HepG2 (cell line): ENCODE data around the gene CISTR. TPM values are rescaled to one million over a fixed set of nuclear protein-coding genes. Genes with fewer than 3 reads are reported as not detected.

Experiments
- ATAC-seq: fragments of 200-7000 bp; cut with Tn5 transposase; 3 replicates; pipeline ENCODE4 v1.9.1; 2020; ENCODE audit warnings: mild to moderate bottlenecking, moderate library complexity
- BruUV-seq: library from RNA; stranded (reverse); fragments of 400-500 nt; replicated peaks from 2 replicates; lab custom pipeline; 2021; lab: Mats Ljungman, UMichigan
- CTCF ChIA-PET: fragments of 300-600 bp; formaldehyde crosslinking; extraction: SDS; loops from one replicate; lab custom pipeline; 2021; ENCODE audit warnings: low total read pairs, inconsistent platforms, low intra/inter-chr PET ratio; lab: Yijun Ruan, JAX
- POLR2A ChIA-PET: fragments of 350-600 bp; sonication (Branson Sonifier 250); formaldehyde crosslinking; loops from one replicate; lab custom pipeline; 2020; ENCODE audit warnings: antibody characterized with exemption, inconsistent platforms; lab: Yijun Ruan, JAX
- DNase-seq: peaks from one replicate; pipeline ENCODE4 v3.0.0-alpha.2; 2015; ENCODE audit warnings: low spot score
- FAIRE-seq: peaks from 3 replicates; lab custom pipeline; 2011; peaks lifted over from hg19 to GRCh38; lab: Jason Lieb, UNC
- H2AFZ ChIP-seq: one replicate; pipeline ENCODE4 v1.6.1; 2011; ENCODE audit warnings: low read length, inconsistent platforms
- H3K27ac ChIP-seq: fragments of 300-600 bp; 3 replicates; pipeline ENCODE4 v1.8.0; 2011; ENCODE audit warnings: mixed run types, mild to moderate bottlenecking, mixed read lengths, low read length, inconsistent platforms; ENCODE audit not compliant: insufficient read depth; ENCODE audit errors: extremely low read length
- H3K27me3 ChIP-seq, 2 experiments: fragments of 200-600 bp in 1 of 2; 2 replicates in 1 of 2; 3 replicates in 1 of 2; pipeline versions ENCODE4 v1.6.0 to v1.8.0; 2011; ENCODE audit warnings: low read length in 2 of 2, mild to moderate bottlenecking in 2 of 2, moderate library complexity in 2 of 2, inconsistent platforms in 1 of 2; ENCODE audit not compliant: insufficient read depth in 2 of 2, control insufficient read depth in 1 of 2
- H3K36me3 ChIP-seq, 2 experiments: fragments of 200-600 bp in 1 of 2; replicated peaks in 1 of 2; 2 replicates in 1 of 2; 3 replicates in 1 of 2; pipeline versions ENCODE4 v1.5.1 to v1.8.0; 2011; ENCODE audit warnings: low read length in 2 of 2, inconsistent platforms in 1 of 2; ENCODE audit not compliant: insufficient read depth in 2 of 2, control insufficient read depth in 1 of 2
- H3K4me1 ChIP-seq: 2 replicates; pipeline ENCODE4 v1.5.1; 2012; ENCODE audit warnings: low read length, inconsistent platforms; ENCODE audit not compliant: insufficient read depth
- H3K4me2 ChIP-seq: 2 replicates; pipeline ENCODE4 v1.6.0; 2011; ENCODE audit warnings: low read depth, low read length, inconsistent platforms
- H3K4me3 ChIP-seq, 3 experiments: fragments of 200-600 bp in 1 of 3; sonication (generic), shearing (Covaris generic) in 1 of 3; replicated peaks in 1 of 3; 2 replicates each; pipeline ENCODE4 v1.5.1; 2011 to 2016; ENCODE audit warnings: low read length in 3 of 3, inconsistent platforms in 2 of 3, low read depth in 2 of 3, mild to moderate bottlenecking in 2 of 3, control low read depth in 1 of 3, mixed read lengths in 1 of 3; ENCODE audit not compliant: insufficient read depth in 1 of 3
- H3K79me2 ChIP-seq: one replicate; pipeline ENCODE4 v1.6.1; 2011; ENCODE audit warnings: low read length, inconsistent platforms; ENCODE audit not compliant: insufficient read depth
- H3K9ac ChIP-seq: 2 replicates; pipeline ENCODE4 v1.6.0; 2011; ENCODE audit warnings: mild to moderate bottlenecking, low read depth, low read length, inconsistent platforms; ENCODE audit not compliant: insufficient read depth
- H3K9me3 ChIP-seq: 2 replicates; pipeline ENCODE4 v1.5.1; 2012; ENCODE audit warnings: mild to moderate bottlenecking, low read length
- H4K20me1 ChIP-seq: 2 replicates; pipeline ENCODE4 v1.6.0; 2011; ENCODE audit warnings: inconsistent platforms, mild to moderate bottlenecking, low read length, moderate library complexity; ENCODE audit not compliant: insufficient read depth
- EP300 ChIP-seq, 3 experiments: sonication (generic) in 1 of 3; formaldehyde crosslinking in 1 of 3; IDR thresholded peaks; 2 replicates each; pipeline versions ENCODE4 v1.5.1 to v1.6.1; 2011 to 2020; ENCODE audit warnings: low read depth in 2 of 3, low read length in 2 of 3, borderline replicate concordance in 1 of 3, improper control_type of control experiment in 1 of 3, mild to moderate bottlenecking in 1 of 3, missing genetic modification reagents in 1 of 3, moderate library complexity in 1 of 3
- GATAD1 ChIP-seq: IDR thresholded peaks from 2 replicates; pipeline ENCODE4 v1.6.1; 2016; ENCODE audit warnings: missing genetic modification reagents, missing compliant biosample characterization
- HOXA9 ChIP-seq: sonication (generic); formaldehyde crosslinking; IDR thresholded peaks from 2 replicates; pipeline ENCODE4 v1.8.1; 2022; ENCODE audit warnings: missing genetic modification reagents, mild to moderate bottlenecking, moderate library complexity, borderline replicate concordance
- KLF6 ChIP-seq: IDR thresholded peaks from 2 replicates; pipeline ENCODE4 v1.8.0; 2016; ENCODE audit warnings: missing biosample characterization, missing genetic modification reagents
- MIER3 ChIP-seq: IDR thresholded peaks from 2 replicates; pipeline ENCODE4 v1.6.1; 2016; ENCODE audit warnings: missing compliant biosample characterization, borderline replicate concordance
- MIXL1 ChIP-seq: IDR thresholded peaks from 2 replicates; pipeline ENCODE4 v1.6.1; 2016
- POLR2A ChIP-seq, 2 experiments: IDR thresholded peaks; 2 replicates each; pipeline ENCODE4 v1.6.1; 2011; ENCODE audit warnings: low read depth in 2 of 2, low read length in 2 of 2, mild to moderate bottlenecking in 1 of 2, moderate library complexity in 1 of 2; ENCODE audit not compliant: insufficient read depth in 1 of 2
- REXO4 ChIP-seq: sonication (generic); formaldehyde crosslinking; IDR thresholded peaks from 2 replicates; pipeline ENCODE4 v1.8.0; 2022; ENCODE audit warnings: missing genetic modification reagents, mild to moderate bottlenecking, borderline replicate concordance
- ZFP36L2 ChIP-seq: sonication (generic); formaldehyde crosslinking; IDR thresholded peaks from 2 replicates; pipeline ENCODE4 v1.4.0; 2020; ENCODE audit warnings: missing genetic modification reagents
- ZNF557 ChIP-seq: sonication (generic); formaldehyde crosslinking; IDR thresholded peaks from 2 replicates; pipeline ENCODE4 v1.4.0; 2020; ENCODE audit warnings: missing genetic modification reagents
- ZSCAN30 ChIP-seq: sonication (generic); formaldehyde crosslinking; IDR thresholded peaks from 2 replicates; pipeline ENCODE4 v1.5.0; 2020; ENCODE audit warnings: mild to moderate bottlenecking, missing genetic modification reagents
- WGBS: methylation state at CpG from one replicate; pipeline ENCODE4 v1.1.6; 2017; ENCODE audit warnings: low lambda C conversion rate; 5-methylcytosine and 5-hydroxymethylcytosine counted together
- in situ Hi-C: cut with HindIII; loops from 2 replicates; pipeline ENCODE4 v1.10.0; 2017; ENCODE audit warnings: low pct_unique_long_range_greater_than_20kb; ENCODE audit not compliant: extremely low pct_ligation_motif_present
- intact Hi-C: fragments of 100-400 bp; cut with micrococcal nuclease; formaldehyde crosslinking; loops from one replicate; pipeline ENCODE4 v1.10.0; 2022; ENCODE audit not compliant: unreplicated experiment
- polyA plus RNA-seq, 8 experiments: library from polyadenylated mRNA; depleted of rRNA in 3 of 8; stranded (reverse) in 7 of 8; unstranded in 1 of 8; fragments of >200 nt; fragmentation: Illumina TruSeq in 4 of 8; extraction: Trizol in 4 of 8; gene quantifications; 2 replicates each; pipeline versions ENCODE4 v1.2.1 to v1.2.3, GENCODE V29; 2011 to 2016; ENCODE audit warnings: low read depth in 4 of 8, missing spikeins in 1 of 8, mixed read lengths in 1 of 8; ENCODE audit not compliant: insufficient read depth in 1 of 8
- total RNA-seq, 5 experiments: library from RNA; depleted of rRNA; stranded (reverse); fragments of >200 nt; fragmentation: Illumina TruSeq; extraction: Trizol; gene quantifications; 2 replicates each; pipeline ENCODE4 v1.2.3, GENCODE V29; 2016; ENCODE audit warnings: low read depth in 1 of 5
- TF ChIP-seq, protein P1 (sequence below): sonication (generic); formaldehyde crosslinking; IDR thresholded peaks from 2 replicates; pipeline ENCODE4 v1.5.0; 2020; ENCODE audit warnings: missing genetic modification reagents
- TF ChIP-seq, protein P2 (sequence below): sonication (generic); formaldehyde crosslinking; IDR thresholded peaks from 2 replicates; pipeline ENCODE4 v1.4.0; 2020; ENCODE audit warnings: missing genetic modification reagents
- TF ChIP-seq, protein P3 (sequence below): sonication (generic); formaldehyde crosslinking; IDR thresholded peaks from 2 replicates; pipeline ENCODE4 v1.8.1; 2023; ENCODE audit warnings: missing genetic modification reagents, inconsistent platforms, borderline replicate concordance
- TF ChIP-seq, protein P4 (sequence below): sonication (generic); formaldehyde crosslinking; IDR thresholded peaks from 2 replicates; pipeline ENCODE4 v1.8.0; 2022; ENCODE audit warnings: mild to moderate bottlenecking, missing genetic modification reagents, borderline replicate concordance
- TF ChIP-seq, protein P5 (sequence below): sonication (generic); formaldehyde crosslinking; IDR thresholded peaks from 2 replicates; pipeline ENCODE4 v1.4.0; 2020; ENCODE audit warnings: missing genetic modification reagents, mild to moderate bottlenecking, borderline replicate concordance

The CISTR gene
- total and polyA plus RNA-seq, 2 of the 13 experiments (the other 11 are each of a cell fraction or from before 2014, with no cell fraction given), result not detected

DNA sequence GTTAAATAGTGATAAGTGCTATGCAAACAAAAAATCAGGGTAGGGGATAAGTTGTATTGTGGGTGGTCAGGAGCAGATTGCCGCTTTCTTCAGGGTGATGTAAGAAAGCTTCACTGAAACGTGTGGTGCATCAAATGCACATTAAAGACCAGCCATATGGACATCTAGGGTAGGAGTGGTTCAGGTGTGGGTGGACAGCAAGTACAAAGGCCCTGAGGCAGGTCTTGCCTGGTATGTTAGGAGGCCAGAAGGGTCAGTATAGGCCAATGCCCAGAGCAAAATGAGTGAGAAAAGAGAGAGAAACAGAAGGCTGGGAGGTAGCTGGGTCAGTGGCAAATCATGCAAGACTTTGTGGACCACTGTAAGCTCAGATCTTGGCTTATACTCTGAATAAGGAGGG is 25.6 kb upstream of the CISTR start:
- H2AFZ ChIP-seq, result no peak overlapping the region
- no TSS peak for BruUV-seq
- TF ChIP-seq, protein P1, sequence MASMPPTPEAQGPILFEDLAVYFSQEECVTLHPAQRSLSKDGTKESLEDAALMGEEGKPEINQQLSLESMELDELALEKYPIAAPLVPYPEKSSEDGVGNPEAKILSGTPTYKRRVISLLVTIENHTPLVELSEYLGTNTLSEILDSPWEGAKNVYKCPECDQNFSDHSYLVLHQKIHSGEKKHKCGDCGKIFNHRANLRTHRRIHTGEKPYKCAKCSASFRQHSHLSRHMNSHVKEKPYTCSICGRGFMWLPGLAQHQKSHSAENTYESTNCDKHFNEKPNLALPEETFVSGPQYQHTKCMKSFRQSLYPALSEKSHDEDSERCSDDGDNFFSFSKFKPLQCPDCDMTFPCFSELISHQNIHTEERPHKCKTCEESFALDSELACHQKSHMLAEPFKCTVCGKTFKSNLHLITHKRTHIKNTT (CRISPR knock-in tag), result no peak
- no peak for TF ChIP-seq POLR2A (IDR thresholded peaks at IDR 0.05; ENCODE audit: insufficient read depth in 1 of 2, low read depth in 2 of 2, low read length in 2 of 2)
- TF ChIP-seq REXO4 (CRISPR knock-in tag), result no peak
- no peak for TF ChIP-seq GATAD1
- TF ChIP-seq ZSCAN30 (CRISPR knock-in tag), result no peak
- TF ChIP-seq KLF6 (CRISPR knock-in tag), result no peak
- no peak for TF ChIP-seq MIER3 (CRISPR knock-in tag)
- TF ChIP-seq, protein P2, sequence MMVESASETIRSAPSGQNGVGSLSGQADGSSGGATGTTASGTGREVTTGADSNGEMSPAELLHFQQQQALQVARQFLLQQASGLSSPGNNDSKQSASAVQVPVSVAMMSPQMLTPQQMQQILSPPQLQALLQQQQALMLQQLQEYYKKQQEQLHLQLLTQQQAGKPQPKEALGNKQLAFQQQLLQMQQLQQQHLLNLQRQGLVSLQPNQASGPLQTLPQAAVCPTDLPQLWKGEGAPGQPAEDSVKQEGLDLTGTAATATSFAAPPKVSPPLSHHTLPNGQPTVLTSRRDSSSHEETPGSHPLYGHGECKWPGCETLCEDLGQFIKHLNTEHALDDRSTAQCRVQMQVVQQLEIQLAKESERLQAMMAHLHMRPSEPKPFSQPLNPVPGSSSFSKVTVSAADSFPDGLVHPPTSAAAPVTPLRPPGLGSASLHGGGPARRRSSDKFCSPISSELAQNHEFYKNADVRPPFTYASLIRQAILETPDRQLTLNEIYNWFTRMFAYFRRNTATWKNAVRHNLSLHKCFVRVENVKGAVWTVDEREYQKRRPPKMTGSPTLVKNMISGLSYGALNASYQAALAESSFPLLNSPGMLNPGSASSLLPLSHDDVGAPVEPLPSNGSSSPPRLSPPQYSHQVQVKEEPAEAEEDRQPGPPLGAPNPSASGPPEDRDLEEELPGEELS (CRISPR knock-in tag), result no peak
- no peak for TF ChIP-seq ZFP36L2 (CRISPR knock-in tag)
- TF ChIP-seq, protein P3, sequence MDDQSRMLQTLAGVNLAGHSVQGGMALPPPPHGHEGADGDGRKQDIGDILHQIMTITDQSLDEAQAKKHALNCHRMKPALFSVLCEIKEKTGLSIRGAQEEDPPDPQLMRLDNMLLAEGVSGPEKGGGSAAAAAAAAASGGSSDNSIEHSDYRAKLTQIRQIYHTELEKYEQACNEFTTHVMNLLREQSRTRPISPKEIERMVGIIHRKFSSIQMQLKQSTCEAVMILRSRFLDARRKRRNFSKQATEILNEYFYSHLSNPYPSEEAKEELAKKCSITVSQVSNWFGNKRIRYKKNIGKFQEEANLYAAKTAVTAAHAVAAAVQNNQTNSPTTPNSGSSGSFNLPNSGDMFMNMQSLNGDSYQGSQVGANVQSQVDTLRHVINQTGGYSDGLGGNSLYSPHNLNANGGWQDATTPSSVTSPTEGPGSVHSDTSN (CRISPR knock-in tag), result no peak
- TF ChIP-seq, protein P4, sequence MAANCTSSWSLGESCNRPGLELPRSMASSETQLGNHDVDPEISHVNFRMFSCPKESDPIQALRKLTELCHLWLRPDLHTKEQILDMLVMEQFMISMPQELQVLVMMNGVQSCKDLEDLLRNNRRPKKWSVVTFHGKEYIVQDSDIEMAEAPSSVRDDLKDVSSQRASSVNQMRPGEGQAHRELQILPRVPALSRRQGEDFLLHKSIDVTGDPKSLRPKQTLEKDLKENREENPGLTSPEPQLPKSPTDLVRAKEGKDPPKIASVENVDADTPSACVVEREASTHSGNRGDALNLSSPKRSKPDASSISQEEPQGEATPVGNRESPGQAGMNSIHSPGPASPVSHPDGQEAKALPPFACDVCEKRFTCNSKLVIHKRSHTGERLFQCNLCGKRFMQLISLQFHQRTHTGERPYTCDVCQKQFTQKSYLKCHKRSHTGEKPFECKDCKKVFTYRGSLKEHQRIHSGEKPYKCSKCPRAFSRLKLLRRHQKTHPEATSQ (CRISPR knock-in tag), result no peak
- TF ChIP-seq, protein P5, sequence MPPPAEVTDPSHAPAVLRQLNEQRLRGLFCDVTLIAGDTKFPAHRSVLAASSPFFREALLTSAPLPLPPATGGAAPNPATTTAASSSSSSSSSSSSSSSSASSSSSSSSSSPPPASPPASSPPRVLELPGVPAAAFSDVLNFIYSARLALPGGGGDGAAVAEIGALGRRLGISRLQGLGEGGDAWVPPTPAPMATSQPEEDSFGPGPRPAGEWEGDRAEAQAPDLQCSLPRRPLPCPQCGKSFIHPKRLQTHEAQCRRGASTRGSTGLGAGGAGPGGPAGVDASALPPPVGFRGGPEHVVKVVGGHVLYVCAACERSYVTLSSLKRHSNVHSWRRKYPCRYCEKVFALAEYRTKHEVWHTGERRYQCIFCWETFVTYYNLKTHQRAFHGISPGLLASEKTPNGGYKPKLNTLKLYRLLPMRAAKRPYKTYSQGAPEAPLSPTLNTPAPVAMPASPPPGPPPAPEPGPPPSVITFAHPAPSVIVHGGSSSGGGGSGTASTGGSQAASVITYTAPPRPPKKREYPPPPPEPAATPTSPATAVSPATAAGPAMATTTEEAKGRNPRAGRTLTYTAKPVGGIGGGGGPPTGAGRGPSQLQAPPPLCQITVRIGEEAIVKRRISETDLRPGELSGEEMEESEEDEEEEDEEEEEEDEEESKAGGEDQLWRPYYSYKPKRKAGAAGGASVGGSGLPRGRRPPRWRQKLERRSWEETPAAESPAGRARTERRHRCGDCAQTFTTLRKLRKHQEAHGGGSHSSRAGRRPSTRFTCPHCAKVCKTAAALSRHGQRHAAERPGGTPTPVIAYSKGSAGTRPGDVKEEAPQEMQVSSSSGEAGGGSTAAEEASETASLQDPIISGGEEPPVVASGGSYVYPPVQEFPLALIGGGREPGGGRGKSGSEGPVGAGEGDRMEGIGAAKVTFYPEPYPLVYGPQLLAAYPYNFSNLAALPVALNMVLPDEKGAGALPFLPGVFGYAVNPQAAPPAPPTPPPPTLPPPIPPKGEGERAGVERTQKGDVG (CRISPR knock-in tag), result no peak
- TF ChIP-seq EP300 (IDR thresholded peaks at IDR 0.05; ENCODE audit: low read depth in 2 of 2, low read length in 2 of 2), result no peak
- TF ChIP-seq EP300 (CRISPR knock-in tag; IDR thresholded peaks at IDR 0.05; ENCODE audit: borderline replicate concordance), result no peak
- TF ChIP-seq MIXL1 (CRISPR knock-in tag), result no peak
- no peak for TF ChIP-seq ZNF557
- no peak for TF ChIP-seq HOXA9 (CRISPR knock-in tag)

More for the DNA sequence above, 25.6 kb upstream of the CISTR start:
- no peaks in the 10 kb centered on the region for H3K9me3 ChIP-seq
- POLR2A ChIA-PET, result no interaction called here
- DNase-seq, result no peak
- no peaks in the 10 kb centered on the region for H4K20me1 ChIP-seq
- 0% methylated on average over 2 of the region's 2 CpGs for WGBS
- CTCF ChIA-PET, result no interaction called here
- H3K79me2 ChIP-seq, result no peaks in the 10 kb centered on the region
- in situ Hi-C loops, result loop anchor here (25.0 kb wide), 1 partner anchor 160 kb away; the partner anchor contains the start of gene HOXC13
- H3K4me3 ChIP-seq, result no peak overlapping the region
- H3K9ac ChIP-seq, result no peak overlapping the region
- no peak for ATAC-seq
- intact Hi-C loops, result no loop called here
- peaks cover 0 to 36% of the 10 kb centered on the region in 2 experiments; a peak in 2 of 5 replicates for H3K27me3 ChIP-seq
- no peaks in the 10 kb centered on the region for H3K4me1 ChIP-seq
- no peak overlapping the region for H3K27ac ChIP-seq
- H3K36me3 ChIP-seq, result no peaks in the 10 kb centered on the region
- FAIRE-seq, result no peak
- no peak overlapping the region for H3K4me2 ChIP-seq
